ENCODE measurements around the gene PLET1. TPM values are rescaled to one million over a fixed set of nuclear protein-coding genes. Genes with fewer than 3 reads are reported as not detected.

The PLET1 gene
- total and polyA plus RNA-seq, 9 of the 15 experiments (the other 6 are each of a cell fraction or from before 2014, with no cell fraction given) = not detected

- TF ChIP-seq ZNF655 (CRISPR knock-in tag; IDR thresholded peaks at IDR 0.05) = no peak
- TF ChIP-seq NR2F6 (CRISPR knock-in tag; IDR thresholded peaks at IDR 0.05) = no peak
- no peak for TF ChIP-seq ARID2 (IDR thresholded peaks at IDR 0.05)
- no peak for TF ChIP-seq ZNF785 (CRISPR knock-in tag; IDR thresholded peaks at IDR 0.05)
- no peak for TF ChIP-seq MTF1 (CRISPR knock-in tag; IDR thresholded peaks at IDR 0.05; ENCODE audit: borderline replicate concordance)
- TF ChIP-seq HOXB6 (CRISPR knock-in tag; IDR thresholded peaks at IDR 0.05; ENCODE audit: borderline replicate concordance) = no peak
- TF ChIP-seq ASH1L (IDR thresholded peaks at IDR 0.05; ENCODE audit: borderline replicate concordance, low read depth, partially characterized antibody) = no peak
- TF ChIP-seq ZNF511 (CRISPR knock-in tag; IDR thresholded peaks at IDR 0.05) = no peak
- TF ChIP-seq ZNF77 (CRISPR knock-in tag; IDR thresholded peaks at IDR 0.05) = no peak
- TF ChIP-seq CCNT2 (IDR thresholded peaks at IDR 0.05; ENCODE audit: borderline replicate concordance, extremely low read depth, insufficient read length, low read depth, low read length) = peak; percentile 75
- TF ChIP-seq NCOA4 (IDR thresholded peaks at IDR 0.05; ENCODE audit: partially characterized antibody) = no peak
- no peak for TF ChIP-seq ELK3 (CRISPR knock-in tag; IDR thresholded peaks at IDR 0.05)
- TF ChIP-seq MCM3 (IDR thresholded peaks at IDR 0.05) = no peak
- no peak for TF ChIP-seq THRB (CRISPR knock-in tag; conservative IDR thresholded peaks at IDR 0.05)
- TF ChIP-seq SPI1 (IDR thresholded peaks at IDR 0.05; ENCODE audit: borderline replicate concordance, low read depth, low read length) = peak; percentile 81
- no peak for TF ChIP-seq RHOXF2B (CRISPR knock-in tag; conservative IDR thresholded peaks at IDR 0.05)
- peak; percentile 10; the same call in 1 of the 2 replicates for TF ChIP-seq HCFC1 (IDR thresholded peaks at IDR 0.05; ENCODE audit: low read depth, low read length)
- no peak for TF ChIP-seq ZHX1 (conservative IDR thresholded peaks at IDR 0.05; ENCODE audit: low read length)
- no peak for TF ChIP-seq SAFB2 (IDR thresholded peaks at IDR 0.05; ENCODE audit: borderline replicate concordance, low read depth, low read length, severe bottlenecking)
- peak; percentile 47 for TF ChIP-seq ZFP36 (IDR thresholded peaks at IDR 0.05; ENCODE audit: low read depth, low read length, partially characterized antibody)
- TF ChIP-seq DDX20 (tag; IDR thresholded peaks at IDR 0.05; ENCODE audit: low read depth) = no peak
Measured at GRCh38 chr11:112226062-112226830, 34.4 kb downstream of the PLET1 start, which contains the start of gene PTS (continued).
